Endothelial cell of umbilical vein (primary cell): ENCODE results near the gene UHRF1. TPM values are rescaled to one million over a fixed set of nuclear protein-coding genes. Genes with fewer than 3 reads are reported as not detected.

ENCODE experiments used
- BruUV-seq: library from RNA; stranded (reverse); fragments of 400-500 nt; replicated peaks from 2 replicates; lab custom pipeline; 2021; lab: Mats Ljungman, UMichigan
- CTCF ChIA-PET: fragments of 300-600, 350-600 bp; sonication (Branson Sonifier 250); formaldehyde crosslinking; loops from one replicate; lab custom pipeline; 2021; ENCODE audit warnings: antibody characterized with exemption, inconsistent platforms; lab: Charles Lee
- POLR2A ChIA-PET: fragments of 300-600, 350-600 bp; sonication (Branson Sonifier 250); formaldehyde crosslinking; loops from one replicate; lab custom pipeline; 2021; ENCODE audit warnings: antibody characterized with exemption, inconsistent platforms; lab: Charles Lee
- DNase-seq: peaks from one replicate; pipeline ENCODE4 v3.0.0-alpha.2; 2011; ENCODE audit warnings: low read depth, low spot score
- FAIRE-seq: peaks from 2 replicates; lab custom pipeline; 2011; peaks lifted over from hg19 to GRCh38; lab: Jason Lieb, UNC
- H2AFZ ChIP-seq: 2 replicates; pipeline ENCODE4 v1.6.0; 2012; ENCODE audit warnings: low read depth, low read length, control low read depth, inconsistent platforms
- H3K27ac ChIP-seq: 2 replicates; pipeline ENCODE4 v1.5.1; 2011; ENCODE audit warnings: low read depth, mild to moderate bottlenecking, control low read depth, low read length, moderate library complexity; ENCODE audit not compliant: insufficient read depth
- H3K27me3 ChIP-seq, 2 experiments: 2 replicates each; pipeline versions ENCODE4 v1.6.0 to v1.6.1; 2011; ENCODE audit warnings: low read length in 2 of 2, mixed read lengths in 1 of 2; ENCODE audit not compliant: control insufficient read depth in 2 of 2, insufficient read depth in 2 of 2
- H3K36me3 ChIP-seq, 2 experiments: 2 replicates in 1 of 2; 3 replicates in 1 of 2; pipeline ENCODE4 v1.5.1; 2011; ENCODE audit warnings: low read length in 2 of 2, mild to moderate bottlenecking in 1 of 2, moderate library complexity in 1 of 2; ENCODE audit not compliant: control insufficient read depth in 2 of 2, insufficient read depth in 2 of 2; ENCODE audit errors: extremely low read depth in 1 of 2
- H3K4me1 ChIP-seq: 3 replicates; pipeline ENCODE4 v1.5.1; 2011; ENCODE audit warnings: mild to moderate bottlenecking, low read length; ENCODE audit not compliant: control insufficient read depth, insufficient read depth; ENCODE audit errors: extremely low read depth
- H3K4me2 ChIP-seq: 2 replicates; pipeline ENCODE4 v1.6.1; 2011; ENCODE audit warnings: low read length, control low read depth, mixed read lengths; ENCODE audit not compliant: insufficient read depth
- H3K4me3 ChIP-seq, 3 experiments: fragments of 200-600 bp in 1 of 3; sonication (generic), shearing (Covaris generic) in 1 of 3; replicated peaks in 1 of 3; 2 replicates each; pipeline ENCODE4 v1.5.1; 2011 to 2016; ENCODE audit warnings: control low read depth in 3 of 3, low read length in 3 of 3, mild to moderate bottlenecking in 2 of 3, inconsistent platforms in 1 of 3, low read depth in 1 of 3, moderate library complexity in 1 of 3; ENCODE audit not compliant: insufficient read depth in 1 of 3
- H3K79me2 ChIP-seq: 2 replicates; pipeline ENCODE4 v1.6.0; 2012; ENCODE audit warnings: low read length, inconsistent platforms; ENCODE audit not compliant: control insufficient read depth, insufficient read depth
- H3K9ac ChIP-seq: replicated peaks from 2 replicates; pipeline ENCODE3; 2011; ENCODE audit warnings: low read length, control low read depth; ENCODE audit not compliant: insufficient read depth; ENCODE audit errors: extremely low read depth
- H3K9me1 ChIP-seq: replicated peaks from 3 replicates; pipeline ENCODE4 v1.6.0; 2011; ENCODE audit warnings: mild to moderate bottlenecking, low read length; ENCODE audit not compliant: control insufficient read depth, insufficient read depth; ENCODE audit errors: extremely low read depth
- H3K9me3 ChIP-seq: replicated peaks from 2 replicates; pipeline ENCODE4 v1.5.1; 2012; ENCODE audit warnings: low read length, inconsistent platforms; ENCODE audit not compliant: control insufficient read depth, insufficient read depth
- H4K20me1 ChIP-seq: replicated peaks from 2 replicates; pipeline ENCODE3; 2011; ENCODE audit warnings: mild to moderate bottlenecking, low read length; ENCODE audit not compliant: control insufficient read depth, insufficient read depth; ENCODE audit errors: extremely low read depth
- EZH2 ChIP-seq: IDR thresholded peaks from 2 replicates; pipeline ENCODE4 v1.6.1; 2012; ENCODE audit warnings: borderline replicate concordance, low read depth, mild to moderate bottlenecking, moderate library complexity, low read length, inconsistent platforms; ENCODE audit not compliant: severe bottlenecking
- GATA2 ChIP-seq: IDR thresholded peaks from 2 replicates; pipeline ENCODE4 v1.7.0; 2011; ENCODE audit warnings: low read depth, mild to moderate bottlenecking, moderate library complexity, mixed read lengths, low read length; ENCODE audit not compliant: insufficient read length, insufficient read depth
- JUN ChIP-seq: IDR thresholded peaks from 2 replicates; pipeline ENCODE4 v1.6.1; 2011; ENCODE audit warnings: borderline replicate concordance, low read depth; ENCODE audit not compliant: insufficient read length, insufficient read depth
- POLR2AphosphoS5 ChIP-seq: IDR thresholded peaks from 2 replicates; pipeline ENCODE4 v1.6.1; 2012; ENCODE audit warnings: low read depth, mild to moderate bottlenecking, control low read depth, low read length, moderate library complexity; ENCODE audit not compliant: insufficient read depth
- dilution Hi-C: fragments of 300-500 bp; cut with MboI; formaldehyde crosslinking; loops from one replicate; pipeline ENCODE4 v1.15.0; 2019; ENCODE audit warnings: low sequenced_read_pairs; ENCODE audit not compliant: extremely low pct_ligation_motif_present
- intact Hi-C: fragments of 100-400 bp; cut with micrococcal nuclease; formaldehyde crosslinking; loops from one replicate; pipeline ENCODE4 v1.10.0; 2022
- polyA plus RNA-seq, 4 experiments: library from polyadenylated mRNA; depleted of rRNA in 3 of 4; stranded (reverse) in 3 of 4; unstranded in 1 of 4; fragments of >200 nt; gene quantifications; 2 replicates each; pipeline versions ENCODE4 v1.2.1 to v1.2.3, GENCODE V29; 2011 to 2012; ENCODE audit warnings: missing spikeins in 1 of 4
- total RNA-seq: library from RNA; stranded (reverse); gene quantifications from 2 replicates; pipeline ENCODE4 v1.2.3, GENCODE V29; 2021
- TF ChIP-seq, protein P1 (sequence below), 2 donors: IDR thresholded peaks; 1 replicate in 1 of 2; 2 replicates in 1 of 2; pipeline ENCODE4 v1.5.1; 2011; ENCODE audit warnings: low read length in 2 of 2, mild to moderate bottlenecking in 2 of 2, moderate library complexity in 2 of 2, control low read depth in 1 of 2, inconsistent platforms in 1 of 2, low read depth in 1 of 2; ENCODE audit not compliant: insufficient read depth in 1 of 2; ENCODE audit errors: extremely low read depth in 1 of 2
- TF ChIP-seq, protein P2 (sequence below): IDR thresholded peaks from 2 replicates; pipeline ENCODE4 v1.6.1; 2011; ENCODE audit not compliant: insufficient read depth, insufficient read length

UHRF1 gene
- total and polyA plus RNA-seq, 2 donors (not counting 3 experiments of a cell fraction or from before 2014, with no cell fraction given) = 13.3 to 76.8 TPM

DNA sequence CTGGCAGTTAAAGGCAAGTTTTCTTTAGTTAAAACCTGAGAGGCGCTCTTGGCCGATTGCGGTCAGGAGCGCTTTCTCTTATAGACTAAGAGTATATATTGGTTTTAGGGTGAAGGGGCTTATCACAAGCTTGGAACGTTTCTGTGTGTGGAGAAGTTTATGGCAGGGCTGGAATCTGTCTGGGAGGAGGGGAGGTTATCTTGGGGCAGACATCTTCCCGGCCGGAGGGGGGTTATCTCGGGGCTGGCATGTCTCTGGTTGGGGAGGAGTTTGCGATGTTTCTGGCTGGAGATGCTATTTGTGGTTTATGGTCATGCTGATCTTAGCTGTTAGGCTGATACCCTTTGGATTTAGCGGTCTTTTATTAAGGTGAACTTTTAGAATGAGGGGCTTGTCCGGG is 78.0 kb downstream of the UHRF1 start:
- no peak overlapping the region for H2AFZ ChIP-seq
- ChIA-PET POLR2A (no interaction called here), CTCF (interaction anchor here (2.0 kb wide), 1 partner anchor 44 kb away, joined by 4 read pairs; no protein-coding TSS in a partner anchor)
- intact Hi-C loops = no loop called here
- H3K27me3 ChIP-seq = no peaks in the 10 kb centered on the region
- no peaks in the 10 kb centered on the region for H3K36me3 ChIP-seq
- H3K27ac ChIP-seq = no peak overlapping the region
- no peak overlapping the region for H3K4me3 ChIP-seq
- peaks cover 5% of the 10 kb centered on the region for H4K20me1 ChIP-seq
- H3K79me2 ChIP-seq = peaks cover 51% of the 10 kb centered on the region
- H3K9me3 ChIP-seq = no peaks in the 10 kb centered on the region
- no peak for TF ChIP-seq JUN
- DNase-seq (no peak), FAIRE-seq (no peak)
- BruUV-seq = no TSS peak
- no peak overlapping the region for H3K4me2 ChIP-seq
- dilution Hi-C loops = no loop called here
- H3K4me1 ChIP-seq = peaks cover 10% of the 10 kb centered on the region
- H3K9me1 ChIP-seq = no peaks in the 10 kb centered on the region
- no peak overlapping the region for H3K9ac ChIP-seq

DNA sequence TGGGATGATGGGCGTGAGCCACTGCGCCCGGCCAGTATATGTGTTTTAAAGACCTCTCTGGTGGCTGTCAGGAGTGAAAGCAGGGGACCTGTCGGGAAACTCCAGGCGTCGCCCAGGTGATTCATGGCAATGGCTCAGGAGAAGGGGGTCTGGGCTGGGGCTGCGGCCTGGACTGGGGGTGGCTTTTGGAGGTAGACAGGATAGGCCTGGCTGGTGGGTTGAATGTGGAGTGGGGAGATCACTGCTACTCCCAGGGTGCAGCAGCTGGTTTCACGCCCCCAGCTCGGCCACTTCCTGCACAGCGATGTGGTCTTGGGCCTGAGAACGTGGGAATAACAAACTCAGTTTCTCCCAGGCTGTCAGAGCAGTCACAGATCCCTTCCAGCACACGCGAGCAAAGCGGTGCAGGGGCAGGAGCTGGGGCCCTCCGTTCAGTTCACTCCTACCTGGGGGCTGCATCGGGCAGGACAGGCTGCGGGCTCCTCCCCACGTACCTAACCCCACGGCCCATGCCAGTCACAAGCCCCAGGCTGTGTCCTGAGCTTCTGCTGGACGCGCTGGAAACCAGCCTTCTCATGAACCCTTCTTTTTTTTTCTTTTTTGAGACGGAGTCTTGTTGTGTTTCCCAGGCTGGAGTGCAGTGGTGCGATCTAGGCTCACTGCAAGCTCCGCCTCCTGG is 78.5 kb downstream of the UHRF1 start:
- intact Hi-C loops (no loop called here), dilution Hi-C loops (no loop called here)
- H2AFZ ChIP-seq = no peak overlapping the region

More for the DNA sequence above, 78.5 kb downstream of the UHRF1 start:
- FAIRE-seq (no peak), DNase-seq (no peak)
- H3K27ac ChIP-seq = no peak overlapping the region
- POLR2A ChIA-PET = no interaction called here
- peaks cover 10% of the 10 kb centered on the region for H3K4me1 ChIP-seq
- H3K9ac ChIP-seq = no peak overlapping the region
- H3K27me3 ChIP-seq = no peaks in the 10 kb centered on the region
- peaks cover 55% of the 10 kb centered on the region for H3K79me2 ChIP-seq
- peaks cover 7% of the 10 kb centered on the region for H4K20me1 ChIP-seq
- CTCF ChIA-PET = interaction anchor here (1.3 to 2.0 kb wide), 2 partner anchors 14 to 43 kb away, joined by 4 to 6 read pairs; no protein-coding TSS in a partner anchor
- H3K36me3 ChIP-seq = no peaks in the 10 kb centered on the region
- no peaks in the 10 kb centered on the region for H3K9me1 ChIP-seq
- no peak overlapping the region for H3K4me2 ChIP-seq
- no peak overlapping the region for H3K4me3 ChIP-seq
- TF ChIP-seq, protein P1, sequence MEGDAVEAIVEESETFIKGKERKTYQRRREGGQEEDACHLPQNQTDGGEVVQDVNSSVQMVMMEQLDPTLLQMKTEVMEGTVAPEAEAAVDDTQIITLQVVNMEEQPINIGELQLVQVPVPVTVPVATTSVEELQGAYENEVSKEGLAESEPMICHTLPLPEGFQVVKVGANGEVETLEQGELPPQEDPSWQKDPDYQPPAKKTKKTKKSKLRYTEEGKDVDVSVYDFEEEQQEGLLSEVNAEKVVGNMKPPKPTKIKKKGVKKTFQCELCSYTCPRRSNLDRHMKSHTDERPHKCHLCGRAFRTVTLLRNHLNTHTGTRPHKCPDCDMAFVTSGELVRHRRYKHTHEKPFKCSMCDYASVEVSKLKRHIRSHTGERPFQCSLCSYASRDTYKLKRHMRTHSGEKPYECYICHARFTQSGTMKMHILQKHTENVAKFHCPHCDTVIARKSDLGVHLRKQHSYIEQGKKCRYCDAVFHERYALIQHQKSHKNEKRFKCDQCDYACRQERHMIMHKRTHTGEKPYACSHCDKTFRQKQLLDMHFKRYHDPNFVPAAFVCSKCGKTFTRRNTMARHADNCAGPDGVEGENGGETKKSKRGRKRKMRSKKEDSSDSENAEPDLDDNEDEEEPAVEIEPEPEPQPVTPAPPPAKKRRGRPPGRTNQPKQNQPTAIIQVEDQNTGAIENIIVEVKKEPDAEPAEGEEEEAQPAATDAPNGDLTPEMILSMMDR (IDR thresholded peaks at IDR 0.05; ENCODE audit: extremely low read depth in 1 of 2, insufficient read depth in 1 of 2, low read depth in 1 of 2, low read length in 2 of 2) = no peak
- TF ChIP-seq EZH2 = no peak
- no peak for TF ChIP-seq POLR2AphosphoS5
- no peak for TF ChIP-seq GATA2
- TF ChIP-seq, protein P2, sequence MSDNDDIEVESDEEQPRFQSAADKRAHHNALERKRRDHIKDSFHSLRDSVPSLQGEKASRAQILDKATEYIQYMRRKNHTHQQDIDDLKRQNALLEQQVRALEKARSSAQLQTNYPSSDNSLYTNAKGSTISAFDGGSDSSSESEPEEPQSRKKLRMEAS = no peak
- no TSS peak for BruUV-seq
- H3K9me3 ChIP-seq = no peaks in the 10 kb centered on the region
